Transverse colon (tissue), 4 donors: ENCODE data around the gene SNED1. TPM values are rescaled to one million over a fixed set of nuclear protein-coding genes. Genes with fewer than 3 reads are reported as not detected.
A peak's percentile ranks its signal among the peaks of the same experiment; 100 is the strongest.
"Not testable (repeated sequence)": the region's sequence is repeated elsewhere in the genome, so short reads cannot be mapped to it uniquely, and the experiment has no call there.

Experiments
- DNase-seq: peaks from one replicate; pipeline ENCODE4 v3.0.0-alpha.2; 2019
- H3K27ac ChIP-seq, 4 donors: fragments of 200-600 bp; sonication (generic); 2 replicates each; pipeline ENCODE4 v1.5.1; 2016 to 2018; ENCODE audit warnings: inconsistent platforms in 4 of 4
- H3K27me3 ChIP-seq: fragments of 200-600 bp; sonication (generic); 2 replicates; pipeline ENCODE4 v1.5.1; 2017; ENCODE audit warnings: inconsistent platforms
- H3K36me3 ChIP-seq, 4 donors: fragments of 200-600 bp; sonication (generic); 2 replicates each; pipeline ENCODE4 v1.5.1; 2017 to 2019; ENCODE audit warnings: inconsistent platforms in 4 of 4
- H3K4me1 ChIP-seq, 4 donors: fragments of 200-600 bp; sonication (generic); 2 replicates each; pipeline ENCODE4 v1.5.1; 2017 to 2020; ENCODE audit warnings: inconsistent platforms in 4 of 4
- H3K4me3 ChIP-seq, 4 donors: fragments of 200-600 bp; sonication (generic); 1 replicate in 1 of 4; 2 replicates in 3 of 4; pipeline versions ENCODE4 v1.5.1 to v1.6.1; 2017 to 2019; ENCODE audit warnings: inconsistent platforms in 4 of 4
- H3K9me3 ChIP-seq, 2 donors: fragments of 200-600 bp; sonication (generic); 2 replicates each; pipeline ENCODE4 v1.5.1; 2017 to 2019; ENCODE audit warnings: inconsistent platforms in 2 of 2
- CTCF ChIP-seq, 5 experiments: fragments of 200-600 bp in 3 of 5; fragments of 450-650 bp in 2 of 5; sonication (generic) in 3 of 5; IDR thresholded peaks; 1 replicate in 2 of 5; 2 replicates in 3 of 5; pipeline ENCODE4 v1.5.1; 2016 to 2017; ENCODE audit warnings: antibody characterized with exemption in 5 of 5, inconsistent platforms in 3 of 5, mild to moderate bottlenecking in 2 of 5, moderate library complexity in 1 of 5
- EP300 ChIP-seq: sonication (generic); formaldehyde crosslinking; IDR thresholded peaks from one replicate; pipeline ENCODE4 v1.6.1; 2017; ENCODE audit warnings: antibody characterized with exemption, low read depth
- POLR2A ChIP-seq: fragments of 450-650 bp; IDR thresholded peaks from one replicate; pipeline ENCODE4 v1.6.1; 2016; ENCODE audit warnings: antibody characterized with exemption, mild to moderate bottlenecking, moderate library complexity
- POLR2AphosphoS5 ChIP-seq, 3 donors: sonication (generic); formaldehyde crosslinking; IDR thresholded peaks; one replicate each; pipeline ENCODE4 v1.6.1; 2016; ENCODE audit warnings: antibody characterized with exemption in 3 of 3
- WGBS, 2 donors: methylation state at CpG; one replicate each; pipeline ENCODE4 v1.1.5; 2018; ENCODE audit warnings: low coverage in 1 of 2; 5-methylcytosine and 5-hydroxymethylcytosine counted together
- in situ Hi-C, 4 donors: fragments of 200-750 bp; cut with MboI; loops; one replicate each; pipeline versions ENCODE4 v1.15.0 to v1.15.1; 2017; ENCODE audit warnings: low sequenced_read_pairs in 3 of 4, low pct_ligation_motif_present in 1 of 4, low pct_unique_long_range_greater_than_20kb in 1 of 4
- intact Hi-C: fragments of 100-400 bp; cut with DNase I; formaldehyde crosslinking; loops from one replicate; pipeline ENCODE4 v1.15.1; 2023; ENCODE audit warnings: low total_unique reads
- total RNA-seq, 4 donors: library from RNA; depleted of rRNA; stranded (reverse); fragments of >200 nt; gene quantifications; one replicate each; pipeline ENCODE4 v1.1.0, GENCODE V29; 2016

SNED1 gene
- total RNA-seq, 4 donors from 2014 or later = 8.2 to 65.5 (median 30.0) TPM

- DNase-seq = no peak
- TF ChIP-seq POLR2AphosphoS5 (IDR thresholded peaks at IDR 0.05) (no peak), EP300 (no peak), CTCF (IDR thresholded peaks at IDR 0.05) (no peak), POLR2A (no peak)
- 16 to 55% methylated on average over 4 to 10 of the region's 10 CpGs for WGBS, 2 donors
- Histone ChIP-seq H3K27me3 (peaks cover 34% of the 10 kb centered on the region), H3K4me1 (no peaks in the 10 kb centered on the region), H3K27ac (no peak overlapping the region), H3K36me3 (no peaks in the 10 kb centered on the region), H3K4me3 (no peak overlapping the region), H3K9me3 (no peaks in the 10 kb centered on the region)
- intact Hi-C loops = no loop called here
- in situ Hi-C loops = no loop called here
Observed at GRCh38 chr2:240974771-240975572, 23.4 kb upstream of the SNED1 start.

- H3K4me3 ChIP-seq, DNase-seq, H3K4me1 ChIP-seq, H3K27ac ChIP-seq, H3K9me3 ChIP-seq, intact Hi-C loops, in situ Hi-C loops, H3K36me3 ChIP-seq: not testable (repeated sequence)
- H3K27me3 ChIP-seq = peaks cover 34% of the 10 kb centered on the region
- WGBS, 2 donors = 52 to 66% methylated on average over 2 to 4 of the region's 4 CpGs
Observed at GRCh38 chr2:240975903-240976302, 22.5 kb upstream of the SNED1 start.

DNA sequence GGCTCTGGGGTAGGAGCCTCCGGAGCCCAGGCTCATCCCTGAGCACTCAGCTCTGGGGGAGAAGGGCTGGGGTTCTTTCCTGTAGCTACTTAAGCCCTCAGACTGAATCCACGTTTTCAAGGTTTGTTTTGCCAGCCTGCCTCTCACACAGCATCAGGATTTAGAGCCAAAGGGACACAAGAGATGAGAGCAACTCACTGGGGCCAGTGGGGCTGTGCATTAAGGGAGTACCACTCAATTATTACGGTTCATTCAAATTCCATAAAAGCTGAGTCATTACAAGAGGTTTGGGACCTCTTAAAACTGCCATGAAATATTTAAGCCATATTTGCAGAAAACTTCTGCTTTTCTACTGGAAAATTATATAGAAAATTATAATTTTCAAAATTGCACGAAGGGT, 17.1 kb upstream of the SNED1 start:
- no peak overlapping the region for H3K4me3 ChIP-seq
- intact Hi-C loops = no loop called here
- DNase-seq = no peak
- peaks cover 0 to 11% (median 3%) of the 10 kb centered on the region in 4 donors for H3K4me1 ChIP-seq
- no peaks in the 10 kb centered on the region for H3K9me3 ChIP-seq
- peaks cover 22% of the 10 kb centered on the region for H3K27me3 ChIP-seq
- H3K27ac ChIP-seq = no peak overlapping the region
- no peak for TF ChIP-seq POLR2A
- no peak for TF ChIP-seq EP300
- TF ChIP-seq CTCF (IDR thresholded peaks at IDR 0.05) = no peak
- TF ChIP-seq POLR2AphosphoS5 (IDR thresholded peaks at IDR 0.05) = no peak
- no peaks in the 10 kb centered on the region for H3K36me3 ChIP-seq
- 48 to 55% methylated on average over 2 to 4 of the region's 4 CpGs for WGBS, 2 donors
- in situ Hi-C loops = no loop called here

DNA sequence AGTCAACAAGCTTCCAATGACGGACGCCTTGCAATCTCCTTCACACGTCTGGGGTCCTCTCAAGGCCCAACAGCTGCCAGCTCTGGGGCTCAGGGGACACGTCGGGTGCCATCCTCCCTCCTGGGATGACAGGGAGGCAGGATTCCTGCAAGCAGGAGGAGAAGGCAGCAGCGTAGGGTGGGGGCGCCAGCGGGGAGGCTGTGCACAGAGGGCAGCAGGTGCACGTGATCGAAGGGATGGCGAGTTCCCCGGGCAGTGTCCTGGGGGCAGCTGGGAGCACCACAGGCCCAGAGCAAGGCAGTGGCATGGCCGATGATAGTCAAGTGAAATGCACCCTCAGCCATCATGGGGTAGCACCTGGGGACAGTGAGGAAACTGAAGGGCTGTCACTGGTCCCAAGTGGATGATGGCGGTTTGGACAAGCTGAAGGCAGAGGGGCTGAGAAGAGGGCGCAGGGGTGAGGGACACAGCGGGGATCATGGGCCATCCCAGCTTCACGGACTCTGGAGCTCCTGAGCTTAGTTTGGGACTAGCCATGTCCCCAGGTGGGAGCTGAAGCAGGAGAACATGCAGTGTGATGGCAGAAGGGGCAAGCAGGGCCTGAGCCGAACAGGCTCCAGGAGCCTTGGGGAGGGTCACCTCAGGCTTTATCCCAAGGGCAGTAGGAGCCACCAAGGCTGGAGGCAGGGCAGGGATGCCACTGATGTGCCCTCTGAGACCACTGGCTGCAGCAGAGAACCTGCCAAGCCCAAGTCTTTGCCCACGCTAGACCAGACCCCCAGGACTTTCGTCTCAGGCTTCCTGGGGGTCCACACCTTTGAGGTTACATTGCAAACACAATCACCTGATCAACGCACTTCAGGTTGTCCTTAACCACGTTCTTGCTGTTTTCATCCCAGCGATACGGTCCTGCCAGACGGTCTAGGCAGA, 16.3 kb upstream of the SNED1 start:
- in situ Hi-C loops (no loop called here), intact Hi-C loops (no loop called here)
- H3K36me3 ChIP-seq = no peaks in the 10 kb centered on the region
- 82 to 89% methylated on average over 3 to 25 of the region's 25 CpGs for WGBS, 2 donors
- DNase-seq = peak; percentile 4
- no peak overlapping the region for H3K27ac ChIP-seq
- TF ChIP-seq POLR2A = no peak
- no peak for TF ChIP-seq POLR2AphosphoS5 (IDR thresholded peaks at IDR 0.05)
- no peak for TF ChIP-seq EP300
- no peak for TF ChIP-seq CTCF (IDR thresholded peaks at IDR 0.05)
- peaks cover 22% of the 10 kb centered on the region for H3K27me3 ChIP-seq
- no peaks in the 10 kb centered on the region for H3K9me3 ChIP-seq
- peaks cover 5 to 20% (median 9%) of the 10 kb centered on the region in 4 donors for H3K4me1 ChIP-seq
- no peak overlapping the region for H3K4me3 ChIP-seq
